ENCODE measurements around the gene ZNF660.
A peak's percentile ranks its signal among the peaks of the same experiment; 100 is the strongest.

The ZNF660 gene

GRCh38 chr3:44643024-44643423 is 58.3 kb downstream of the ZNF660 start:
- TF ChIP-seq CTCF (IDR thresholded peaks at IDR 0.05; ENCODE audit: extremely low read depth, missing control alignments) = no peak
- DNase-seq (ENCODE audit: low spot score) = no peak

GRCh38 chr3:44647771-44648170 is 63.0 kb downstream of the ZNF660 start:
- no peak for DNase-seq (ENCODE audit: low spot score)
- no peak for TF ChIP-seq CTCF (IDR thresholded peaks at IDR 0.05; ENCODE audit: extremely low read depth, missing control alignments)

- DNase-seq (ENCODE audit: low spot score) = peak; percentile 84
- no peak for TF ChIP-seq CTCF (IDR thresholded peaks at IDR 0.05; ENCODE audit: extremely low read depth, missing control alignments)
Measured at GRCh38 chr3:44648564-44649229, 63.9 kb downstream of the ZNF660 start, which contains the start of gene ZNF35. TSS of gene ZNF35 (plus strand) at chr3:44648732. CDS start at chr3:44651068, 2,336 bp downstream.

Data from GM20000 (cell line).